B cell (primary cell): ENCODE results near the gene USO1. TPM values are rescaled to one million over a fixed set of nuclear protein-coding genes. Genes with fewer than 3 reads are reported as not detected.

Experiments used
- ATAC-seq: fragments of 200-7000 bp; cut with Tn5 transposase; one replicate; pipeline ENCODE4 v1.10.0; 2021; ENCODE audit warnings: low read depth, mild to moderate bottlenecking, moderate number of reproducible peaks, moderate library complexity
- CTCF ChIA-PET: fragments of 350-600 bp; sonication (Branson Sonifier 250); formaldehyde crosslinking; loops from one replicate; lab custom pipeline; 2021; ENCODE audit warnings: antibody characterized with exemption, inconsistent platforms; lab: Charles Lee
- POLR2A ChIA-PET: fragments of 350-600 bp; sonication (Branson Sonifier 250); formaldehyde crosslinking; loops from one replicate; lab custom pipeline; 2021; ENCODE audit warnings: antibody characterized with exemption; lab: Charles Lee
- DNase-seq: peaks from one replicate; pipeline ENCODE4 v3.0.0; 2013
- H2AFZ ChIP-seq: 2 replicates; pipeline ENCODE4 v1.6.1; 2012; ENCODE audit warnings: mild to moderate bottlenecking, low read depth, low read length; ENCODE audit not compliant: insufficient read depth, poor library complexity, severe bottlenecking
- H3K27ac ChIP-seq, 2 donors: 1 replicate in 1 of 2; 2 replicates in 1 of 2; pipeline ENCODE4 v1.5.1; 2012 to 2013; ENCODE audit warnings: low read length in 2 of 2, mild to moderate bottlenecking in 2 of 2, moderate library complexity in 1 of 2
- H3K27me3 ChIP-seq, 4 experiments: fragments of 200-600 bp in 1 of 4; sonication (generic) in 1 of 4; replicated peaks in 1 of 4; 1 replicate in 2 of 4; 2 replicates in 2 of 4; pipeline versions ENCODE4 v1.6.1 to v1.7.0; 2013 to 2016; ENCODE audit warnings: low read length in 3 of 4, mild to moderate bottlenecking in 2 of 4, mixed read lengths in 1 of 4, moderate library complexity in 1 of 4; ENCODE audit not compliant: insufficient read depth in 4 of 4, control insufficient read depth in 3 of 4; ENCODE audit errors: control extremely low read depth in 1 of 4
- H3K36me3 ChIP-seq, 2 experiments: replicated peaks in 1 of 2; 1 replicate in 1 of 2; 2 replicates in 1 of 2; pipeline versions ENCODE4 v1.6.1 to v1.7.1; 2013; ENCODE audit warnings: low read length in 1 of 2; ENCODE audit not compliant: insufficient read depth in 2 of 2, control insufficient read depth in 1 of 2; ENCODE audit errors: control extremely low read depth in 1 of 2, extremely low read depth in 1 of 2
- H3K4me1 ChIP-seq, 2 donors: fragments of 200-600 bp in 1 of 2; sonication (generic) in 1 of 2; 1 replicate in 1 of 2; 2 replicates in 1 of 2; pipeline versions ENCODE4 v1.5.1 to v1.6.1; 2013 to 2017; ENCODE audit warnings: low read length in 2 of 2; ENCODE audit not compliant: control insufficient read depth in 2 of 2, insufficient read depth in 2 of 2
- H3K4me2 ChIP-seq: replicated peaks from 2 replicates; pipeline ENCODE3; 2012; ENCODE audit warnings: mild to moderate bottlenecking, low read depth, low read length; ENCODE audit not compliant: poor library complexity, severe bottlenecking
- H3K4me3 ChIP-seq, 5 experiments: fragments of 200-600 bp in 1 of 5; sonication (generic) in 1 of 5; 1 replicate in 3 of 5; 2 replicates in 2 of 5; pipeline versions ENCODE4 v1.5.1 to v1.7.0; 2011 to 2016; ENCODE audit warnings: low read length in 4 of 5, mild to moderate bottlenecking in 4 of 5, low read depth in 2 of 5, control low read depth in 1 of 5, moderate library complexity in 1 of 5; ENCODE audit not compliant: insufficient read depth in 1 of 5; ENCODE audit errors: control extremely low read depth in 1 of 5, extremely low read depth in 1 of 5
- H3K79me2 ChIP-seq: fragments of 200-600 bp; sonication (generic); one replicate; pipeline ENCODE4 v1.6.0; 2016; ENCODE audit warnings: low read length; ENCODE audit not compliant: control insufficient read depth, insufficient read depth
- H3K9ac ChIP-seq: fragments of 200-600 bp; sonication (generic); 2 replicates; pipeline ENCODE4 v1.6.1; 2017; ENCODE audit warnings: mild to moderate bottlenecking, low read length, moderate library complexity
- H3K9me3 ChIP-seq, 3 donors: one replicate each; pipeline versions ENCODE4 v1.6.1 to v1.7.1; 2013; ENCODE audit warnings: low read length in 2 of 3; ENCODE audit not compliant: control insufficient read depth in 2 of 3, insufficient read depth in 1 of 3; ENCODE audit errors: control extremely low read depth in 1 of 3
- H4K20me1 ChIP-seq: 2 replicates; pipeline ENCODE4 v1.6.0; 2012; ENCODE audit warnings: mild to moderate bottlenecking, low read length; ENCODE audit not compliant: insufficient read depth, control insufficient read depth, poor library complexity, severe bottlenecking
- H3K27ac Mint-ChIP-seq: one replicate; pipeline ENCODE4 v1.8.0; 2021; ENCODE audit warnings: mixed read lengths
- H3K27me3 Mint-ChIP-seq: one replicate; pipeline ENCODE4 v1.8.0; 2021; ENCODE audit warnings: mixed read lengths
- H3K4me1 Mint-ChIP-seq: one replicate; pipeline ENCODE4 v1.8.0; 2021; ENCODE audit warnings: mixed read lengths
- H3K4me3 Mint-ChIP-seq: one replicate; pipeline ENCODE4 v1.8.0; 2021; ENCODE audit warnings: mixed read lengths
- H3K9me3 Mint-ChIP-seq: one replicate; pipeline ENCODE4 v1.8.0; 2022; ENCODE audit warnings: mixed read lengths; ENCODE audit not compliant: insufficient read depth
- EZH2 ChIP-seq: IDR thresholded peaks from 2 replicates; pipeline ENCODE4 v1.6.1; 2012; ENCODE audit warnings: borderline replicate concordance, low read depth, mild to moderate bottlenecking, moderate library complexity, low read length; ENCODE audit not compliant: insufficient read depth, poor library complexity, severe bottlenecking
- WGBS: methylation state at CpG from one replicate; pipeline ENCODE4 v1.1.5; 2013; ENCODE audit warnings: missing lambda C conversion rate; ENCODE audit not compliant: insufficient coverage; 5-methylcytosine and 5-hydroxymethylcytosine counted together
- intact Hi-C: fragments of 100-400 bp; cut with micrococcal nuclease; formaldehyde crosslinking; loops from one replicate; pipeline ENCODE4 v1.10.0; 2022
- polyA plus RNA-seq: library from polyadenylated mRNA; depleted of rRNA; stranded (reverse); fragments of >200 nt; gene quantifications from 2 replicates; pipeline ENCODE4 v1.2.3, GENCODE V29; 2012
- total RNA-seq, 2 donors: library from RNA; stranded (reverse); fragments of 120-200 nt in 1 of 2; gene quantifications; 1 replicate in 1 of 2; 2 replicates in 1 of 2; pipeline versions ENCODE4 v1.2.3 to v1.2.4, GENCODE V29; 2013 to 2022
- TF ChIP-seq, protein P1 (sequence below): fragments of 200-600 bp; IDR thresholded peaks from one replicate; pipeline ENCODE4 v1.8.0; 2022; ENCODE audit warnings: antibody characterized with exemption, mild to moderate bottlenecking

The USO1 gene
- total and polyA plus RNA-seq, 2 donors (not counting 1 experiment from before 2014, with no cell fraction given) = 12.3 to 45.0 TPM

DNA sequence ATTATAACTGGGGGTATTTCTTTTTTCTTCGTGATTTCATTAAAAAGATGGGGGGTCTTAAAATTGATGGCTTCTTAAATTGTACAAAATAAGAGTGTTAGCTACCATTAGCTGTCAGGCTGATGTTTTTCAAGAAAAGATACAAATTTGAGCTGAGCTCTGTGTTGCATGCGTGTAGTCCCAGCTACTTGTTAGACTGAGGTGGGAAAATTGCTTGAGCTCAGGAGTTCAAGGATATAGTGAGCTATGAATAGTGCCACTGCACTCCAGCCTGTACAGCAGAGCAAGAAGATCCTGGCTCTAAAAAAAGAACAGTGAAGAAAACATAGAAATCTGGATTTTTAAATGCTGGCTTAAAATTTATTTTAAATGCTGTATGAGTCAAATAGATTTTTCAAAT lies 13.0 kb downstream of the USO1 start:
- H3K27me3 ChIP-seq = no peaks in the 10 kb centered on the region
- peaks cover 14% of the 10 kb centered on the region for H4K20me1 ChIP-seq
- TF ChIP-seq, protein P1, sequence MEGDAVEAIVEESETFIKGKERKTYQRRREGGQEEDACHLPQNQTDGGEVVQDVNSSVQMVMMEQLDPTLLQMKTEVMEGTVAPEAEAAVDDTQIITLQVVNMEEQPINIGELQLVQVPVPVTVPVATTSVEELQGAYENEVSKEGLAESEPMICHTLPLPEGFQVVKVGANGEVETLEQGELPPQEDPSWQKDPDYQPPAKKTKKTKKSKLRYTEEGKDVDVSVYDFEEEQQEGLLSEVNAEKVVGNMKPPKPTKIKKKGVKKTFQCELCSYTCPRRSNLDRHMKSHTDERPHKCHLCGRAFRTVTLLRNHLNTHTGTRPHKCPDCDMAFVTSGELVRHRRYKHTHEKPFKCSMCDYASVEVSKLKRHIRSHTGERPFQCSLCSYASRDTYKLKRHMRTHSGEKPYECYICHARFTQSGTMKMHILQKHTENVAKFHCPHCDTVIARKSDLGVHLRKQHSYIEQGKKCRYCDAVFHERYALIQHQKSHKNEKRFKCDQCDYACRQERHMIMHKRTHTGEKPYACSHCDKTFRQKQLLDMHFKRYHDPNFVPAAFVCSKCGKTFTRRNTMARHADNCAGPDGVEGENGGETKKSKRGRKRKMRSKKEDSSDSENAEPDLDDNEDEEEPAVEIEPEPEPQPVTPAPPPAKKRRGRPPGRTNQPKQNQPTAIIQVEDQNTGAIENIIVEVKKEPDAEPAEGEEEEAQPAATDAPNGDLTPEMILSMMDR = no peak
- no peak for TF ChIP-seq EZH2
- no peaks in the 10 kb centered on the region for H3K4me1 ChIP-seq
- ChIA-PET POLR2A (no interaction called here), CTCF (no interaction called here)
- Mint-ChIP-seq H3K9me3 (no peaks in the 10 kb centered on the region), H3K27ac (no peak overlapping the region), H3K4me1 (peaks cover 28% of the 10 kb centered on the region), H3K4me3 (no peak overlapping the region), H3K27me3 (no peaks in the 10 kb centered on the region)
- peaks cover 0 to 6% of the 10 kb centered on the region in 2 experiments for H3K36me3 ChIP-seq
- WGBS = 100% methylated on average over 1 of the region's 2 CpGs
- H3K9ac ChIP-seq = no peak overlapping the region
- intact Hi-C loops = no loop called here
- H3K4me2 ChIP-seq = no peak overlapping the region
- ATAC-seq (no peak), DNase-seq (no peak)
- H3K9me3 ChIP-seq = no peaks in the 10 kb centered on the region
- no peak overlapping the region for H3K27ac ChIP-seq
- no peak overlapping the region for H2AFZ ChIP-seq
- H3K79me2 ChIP-seq = peaks cover 66% of the 10 kb centered on the region
- no peak overlapping the region for H3K4me3 ChIP-seq

DNA sequence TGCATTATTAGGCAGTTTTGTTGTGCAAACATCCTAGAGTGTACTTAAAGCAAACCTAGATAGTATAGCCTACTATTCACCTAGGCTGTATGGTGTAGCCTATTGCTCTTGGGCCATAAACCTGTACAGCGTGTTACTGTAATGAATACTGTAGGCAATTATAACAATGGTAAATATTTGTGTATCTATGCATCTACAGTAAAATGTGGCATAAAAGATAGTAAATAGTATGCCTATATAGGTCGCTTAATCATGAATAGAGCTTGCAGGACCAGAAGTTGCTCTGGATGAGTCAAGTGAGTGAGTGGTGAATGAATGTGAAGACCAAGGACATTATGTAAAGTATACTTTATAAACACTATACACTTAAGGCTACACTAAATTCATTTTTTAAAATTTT lies 16.6 kb downstream of the USO1 start:
- no peaks in the 10 kb centered on the region for H3K27me3 ChIP-seq
- TF ChIP-seq, protein P1 = no peak
- TF ChIP-seq EZH2 = no peak
- no peak overlapping the region for H3K9ac ChIP-seq
- Mint-ChIP-seq H3K9me3 (no peaks in the 10 kb centered on the region), H3K4me3 (no peak overlapping the region), H3K27ac (no peak overlapping the region), H3K27me3 (no peaks in the 10 kb centered on the region), H3K4me1 (peaks cover 18% of the 10 kb centered on the region)
- H3K4me2 ChIP-seq = no peak overlapping the region
- no peaks in the 10 kb centered on the region for H3K4me1 ChIP-seq
- intact Hi-C loops = no loop called here
- H3K9me3 ChIP-seq = no peaks in the 10 kb centered on the region
- ATAC-seq = no peak
- ChIA-PET POLR2A (interaction anchor here (0.7 kb wide), 1 partner anchor 17 kb away, joined by 3 read pairs; no protein-coding TSS in a partner anchor), CTCF (interaction anchor here (0.7 to 1.5 kb wide), 2 partner anchors 9 to 107 kb away, joined by 3 read pairs; no protein-coding TSS in a partner anchor)
- H3K4me3 ChIP-seq = no peak overlapping the region
- peaks cover 0 to 6% of the 10 kb centered on the region in 2 experiments for H3K36me3 ChIP-seq
- H3K79me2 ChIP-seq = peaks cover 64% of the 10 kb centered on the region
- no CpG with 5 or more reads among the region's 2 CpGs for WGBS
- no peak for DNase-seq
- H4K20me1 ChIP-seq = no peaks in the 10 kb centered on the region
- no peak overlapping the region for H2AFZ ChIP-seq
- no peak overlapping the region for H3K27ac ChIP-seq
